SK-N-SH (cell line): Measurements from ENCODE around the gene KARS1. TPM values are rescaled to one million over a fixed set of nuclear protein-coding genes. Genes with fewer than 3 reads are reported as not detected.

Source experiments
- CTCF ChIA-PET: fragments of 300-600, 350-600 bp; formaldehyde crosslinking; extraction: SDS; loops from one replicate; lab custom pipeline; 2021; lab: Yijun Ruan, JAX
- POLR2A ChIA-PET: fragments of 350-600 bp; sonication (Branson Sonifier 250); formaldehyde crosslinking; extraction: SDS; loops from one replicate; lab custom pipeline; 2020; ENCODE audit warnings: antibody characterized with exemption, inconsistent platforms; lab: Yijun Ruan, JAX
- DNase-seq: peaks from one replicate; pipeline ENCODE4 v3.0.0; 2012
- H2AFZ ChIP-seq: fragments of 200-600 bp; sonication (generic); 2 replicates; pipeline ENCODE4 v1.8.1; 2016; ENCODE audit warnings: antibody characterized with exemption, mild to moderate bottlenecking, low read depth
- H3F3A ChIP-seq: fragments of 200-600 bp; sonication (generic); replicated peaks from 2 replicates; pipeline ENCODE3; 2016; ENCODE audit warnings: antibody characterized with exemption, mild to moderate bottlenecking; ENCODE audit not compliant: insufficient read depth
- H3K27ac ChIP-seq, 2 experiments: fragments of 200-500 bp in 1 of 2; fragments of 200-600 bp in 1 of 2; sonication (Bioruptor generic) in 1 of 2; sonication (generic), shearing (Covaris generic) in 1 of 2; 2 replicates each; pipeline versions ENCODE4 v1.5.1 to v1.6.1; 2014 to 2016; ENCODE audit warnings: low read depth in 2 of 2, inconsistent platforms in 1 of 2, low read length in 1 of 2, mild to moderate bottlenecking in 1 of 2, mixed read lengths in 1 of 2
- H3K27me3 ChIP-seq: fragments of 200-600 bp; sonication (generic), shearing (Covaris generic); 2 replicates; pipeline ENCODE4 v1.6.1; 2016; ENCODE audit warnings: mixed run types; ENCODE audit not compliant: insufficient read depth
- H3K36me3 ChIP-seq, 2 experiments: fragments of 200-500 bp in 1 of 2; fragments of 200-600 bp in 1 of 2; sonication (Bioruptor generic) in 1 of 2; sonication (generic) in 1 of 2; replicated peaks in 1 of 2; 2 replicates each; pipeline versions ENCODE3 to v1.5.1; 2014 to 2016; ENCODE audit warnings: low read length in 1 of 2, mild to moderate bottlenecking in 1 of 2; ENCODE audit not compliant: insufficient read depth in 2 of 2, control insufficient read depth in 1 of 2
- H3K4me1 ChIP-seq, 2 experiments: fragments of 200-500 bp in 1 of 2; fragments of 200-600 bp in 1 of 2; sonication (Bioruptor generic) in 1 of 2; sonication (generic), shearing (Covaris generic) in 1 of 2; 2 replicates each; pipeline versions ENCODE4 v1.5.1 to v1.6.1; 2014 to 2016; ENCODE audit warnings: low read depth in 1 of 2, low read length in 1 of 2, mixed run types in 1 of 2; ENCODE audit not compliant: insufficient read depth in 2 of 2, control insufficient read depth in 1 of 2
- H3K4me2 ChIP-seq: fragments of 200-600 bp; sonication (generic), shearing (Covaris generic); 2 replicates; pipeline ENCODE4 v1.6.1; 2017; ENCODE audit warnings: mixed run types
- H3K4me3 ChIP-seq, 2 experiments: fragments of 200-500 bp in 1 of 2; fragments of 200-600 bp in 1 of 2; sonication (Bioruptor generic) in 1 of 2; sonication (generic), shearing (Covaris generic) in 1 of 2; 2 replicates each; pipeline versions ENCODE4 v1.5.1 to v1.8.1; 2014 to 2016; ENCODE audit warnings: low read depth in 2 of 2, inconsistent platforms in 1 of 2, low read length in 1 of 2, mild to moderate bottlenecking in 1 of 2, mixed read lengths in 1 of 2, moderate library complexity in 1 of 2
- H3K79me2 ChIP-seq: fragments of 200-600 bp; sonication (generic); 2 replicates; pipeline ENCODE4 v1.8.1; 2017; ENCODE audit warnings: mild to moderate bottlenecking; ENCODE audit not compliant: insufficient read depth
- H3K9ac ChIP-seq: fragments of 200-600 bp; sonication (generic); 2 replicates; pipeline ENCODE4 v1.6.1; 2017; ENCODE audit warnings: mixed run types
- H3K9me2 ChIP-seq: fragments of 200-600 bp; sonication (generic); 2 replicates; pipeline ENCODE4 v1.6.1; 2017; ENCODE audit warnings: mixed run types
- H3K9me3 ChIP-seq: fragments of 200-600 bp; sonication (generic); 2 replicates; pipeline ENCODE4 v1.6.1; 2017; ENCODE audit warnings: mixed run types, mild to moderate bottlenecking, moderate library complexity
- H4K20me1 ChIP-seq: fragments of 200-600 bp; sonication (generic); 2 replicates; pipeline ENCODE4 v1.6.1; 2017; ENCODE audit warnings: mild to moderate bottlenecking, mixed run types; ENCODE audit not compliant: insufficient read depth
- CHD2 ChIP-seq: fragments of 150-350 bp; IDR thresholded peaks from 2 replicates; pipeline ENCODE4 v1.6.1; 2018; ENCODE audit warnings: low read length; ENCODE audit not compliant: partially characterized antibody
- EP300 ChIP-seq, 2 experiments: IDR thresholded peaks; 2 replicates each; pipeline versions ENCODE4 v1.4.0 to v1.6.1; 2012; ENCODE audit warnings: borderline replicate concordance in 1 of 2, low read depth in 1 of 2, low read length in 1 of 2
- GABPA ChIP-seq: IDR thresholded peaks from 2 replicates; pipeline ENCODE4 v1.4.0; 2012; ENCODE audit warnings: low read depth, mild to moderate bottlenecking
- GATA2 ChIP-seq: sonication (generic); formaldehyde crosslinking; IDR thresholded peaks from 2 replicates; pipeline ENCODE4 v1.5.0; 2020; ENCODE audit warnings: mild to moderate bottlenecking, missing genetic modification reagents
- RCOR1 ChIP-seq: fragments of 150-350 bp; IDR thresholded peaks from 2 replicates; pipeline ENCODE4 v1.6.1; 2017; ENCODE audit warnings: antibody characterized with exemption, low read length
- TAF1 ChIP-seq: IDR thresholded peaks from 2 replicates; pipeline ENCODE4 v1.6.1; 2012; ENCODE audit warnings: low read depth, mild to moderate bottlenecking, low read length, moderate library complexity, borderline replicate concordance
- YY1 ChIP-seq: IDR thresholded peaks from 2 replicates; pipeline ENCODE4 v1.4.0; 2012; ENCODE audit warnings: low read depth, mild to moderate bottlenecking
- WGBS: methylation state at CpG from one replicate; pipeline ENCODE4 v1.1.6; 2017; ENCODE audit warnings: low lambda C conversion rate; 5-methylcytosine and 5-hydroxymethylcytosine counted together
- polyA plus RNA-seq, 3 experiments: library from polyadenylated mRNA; depleted of rRNA; stranded (reverse); fragments of >200 nt; gene quantifications; 2 replicates each; pipeline ENCODE4 v1.2.3, GENCODE V29; 2012
- TF ChIP-seq, protein P1 (sequence below): IDR thresholded peaks from 2 replicates; pipeline ENCODE4 v1.6.1; 2012; ENCODE audit warnings: mild to moderate bottlenecking, low read depth, low read length, moderate library complexity
- TF ChIP-seq, protein P2 (sequence below): fragments of 150-350 bp; IDR thresholded peaks from 2 replicates; pipeline ENCODE4 v1.6.1; 2017; ENCODE audit warnings: antibody characterized with exemption, low read length, low read depth, borderline replicate concordance

The KARS1 gene
- polyA plus RNA-seq, 1 of the 3 experiments (the other 2 are of a cell fraction): 134 TPM

DNA sequence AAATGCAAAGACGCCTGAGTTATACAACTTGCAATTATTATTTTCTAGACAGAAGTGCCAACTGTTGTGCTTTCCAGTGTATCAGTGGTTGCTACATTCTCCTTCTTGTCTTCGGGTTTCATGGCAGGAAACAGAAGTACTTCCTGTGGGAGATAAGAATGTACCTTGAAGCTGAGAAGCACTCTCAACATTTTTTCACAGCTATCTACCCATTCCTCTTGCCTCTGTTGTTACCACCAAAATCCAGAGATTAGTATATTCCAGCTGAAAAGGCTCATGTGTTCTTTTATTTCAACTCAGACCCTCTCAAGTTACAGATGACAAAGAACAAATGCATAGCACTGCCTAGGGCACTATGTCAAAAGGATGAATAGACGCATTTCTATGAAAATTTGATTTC lies 19.6 kb downstream of the KARS1 start:
- H3K79me2 ChIP-seq: peaks cover under 1% of the 10 kb centered on the region; the same call in 1 of the 2 replicates
- ChIA-PET POLR2A (no interaction called here), CTCF (no interaction called here)
- no peaks in the 10 kb centered on the region for H4K20me1 ChIP-seq
- WGBS: 74% methylated on average over 3 of the region's 3 CpGs
- no peaks in the 10 kb centered on the region for H3K9me3 ChIP-seq
- H3F3A ChIP-seq: peaks cover 16% of the 10 kb centered on the region
- no peak overlapping the region for H3K4me3 ChIP-seq
- no peak overlapping the region for H3K9ac ChIP-seq
- H3K4me1 ChIP-seq: no peaks in the 10 kb centered on the region
- peaks cover 36 to 65% of the 10 kb centered on the region in 2 experiments for H3K36me3 ChIP-seq
- no peak overlapping the region for H2AFZ ChIP-seq
- no peak for TF ChIP-seq EP300 (IDR thresholded peaks at IDR 0.05; ENCODE audit: borderline replicate concordance in 1 of 2, low read depth in 1 of 2, low read length in 1 of 2)
- TF ChIP-seq, protein P1, sequence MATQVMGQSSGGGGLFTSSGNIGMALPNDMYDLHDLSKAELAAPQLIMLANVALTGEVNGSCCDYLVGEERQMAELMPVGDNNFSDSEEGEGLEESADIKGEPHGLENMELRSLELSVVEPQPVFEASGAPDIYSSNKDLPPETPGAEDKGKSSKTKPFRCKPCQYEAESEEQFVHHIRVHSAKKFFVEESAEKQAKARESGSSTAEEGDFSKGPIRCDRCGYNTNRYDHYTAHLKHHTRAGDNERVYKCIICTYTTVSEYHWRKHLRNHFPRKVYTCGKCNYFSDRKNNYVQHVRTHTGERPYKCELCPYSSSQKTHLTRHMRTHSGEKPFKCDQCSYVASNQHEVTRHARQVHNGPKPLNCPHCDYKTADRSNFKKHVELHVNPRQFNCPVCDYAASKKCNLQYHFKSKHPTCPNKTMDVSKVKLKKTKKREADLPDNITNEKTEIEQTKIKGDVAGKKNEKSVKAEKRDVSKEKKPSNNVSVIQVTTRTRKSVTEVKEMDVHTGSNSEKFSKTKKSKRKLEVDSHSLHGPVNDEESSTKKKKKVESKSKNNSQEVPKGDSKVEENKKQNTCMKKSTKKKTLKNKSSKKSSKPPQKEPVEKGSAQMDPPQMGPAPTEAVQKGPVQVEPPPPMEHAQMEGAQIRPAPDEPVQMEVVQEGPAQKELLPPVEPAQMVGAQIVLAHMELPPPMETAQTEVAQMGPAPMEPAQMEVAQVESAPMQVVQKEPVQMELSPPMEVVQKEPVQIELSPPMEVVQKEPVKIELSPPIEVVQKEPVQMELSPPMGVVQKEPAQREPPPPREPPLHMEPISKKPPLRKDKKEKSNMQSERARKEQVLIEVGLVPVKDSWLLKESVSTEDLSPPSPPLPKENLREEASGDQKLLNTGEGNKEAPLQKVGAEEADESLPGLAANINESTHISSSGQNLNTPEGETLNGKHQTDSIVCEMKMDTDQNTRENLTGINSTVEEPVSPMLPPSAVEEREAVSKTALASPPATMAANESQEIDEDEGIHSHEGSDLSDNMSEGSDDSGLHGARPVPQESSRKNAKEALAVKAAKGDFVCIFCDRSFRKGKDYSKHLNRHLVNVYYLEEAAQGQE: no peak
- TF ChIP-seq GATA2 (CRISPR knock-in tag): no peak
- TF ChIP-seq GABPA: no peak
- no peak for TF ChIP-seq TAF1
- TF ChIP-seq, protein P2, sequence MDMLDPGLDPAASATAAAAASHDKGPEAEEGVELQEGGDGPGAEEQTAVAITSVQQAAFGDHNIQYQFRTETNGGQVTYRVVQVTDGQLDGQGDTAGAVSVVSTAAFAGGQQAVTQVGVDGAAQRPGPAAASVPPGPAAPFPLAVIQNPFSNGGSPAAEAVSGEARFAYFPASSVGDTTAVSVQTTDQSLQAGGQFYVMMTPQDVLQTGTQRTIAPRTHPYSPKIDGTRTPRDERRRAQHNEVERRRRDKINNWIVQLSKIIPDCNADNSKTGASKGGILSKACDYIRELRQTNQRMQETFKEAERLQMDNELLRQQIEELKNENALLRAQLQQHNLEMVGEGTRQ: no peak
- TF ChIP-seq YY1: no peak
- no peak for TF ChIP-seq CHD2
- no peaks in the 10 kb centered on the region for H3K9me2 ChIP-seq
- no peak for DNase-seq
- H3K27me3 ChIP-seq: no peaks in the 10 kb centered on the region
- H3K27ac ChIP-seq: no peak overlapping the region
- no peak overlapping the region for H3K4me2 ChIP-seq

DNA sequence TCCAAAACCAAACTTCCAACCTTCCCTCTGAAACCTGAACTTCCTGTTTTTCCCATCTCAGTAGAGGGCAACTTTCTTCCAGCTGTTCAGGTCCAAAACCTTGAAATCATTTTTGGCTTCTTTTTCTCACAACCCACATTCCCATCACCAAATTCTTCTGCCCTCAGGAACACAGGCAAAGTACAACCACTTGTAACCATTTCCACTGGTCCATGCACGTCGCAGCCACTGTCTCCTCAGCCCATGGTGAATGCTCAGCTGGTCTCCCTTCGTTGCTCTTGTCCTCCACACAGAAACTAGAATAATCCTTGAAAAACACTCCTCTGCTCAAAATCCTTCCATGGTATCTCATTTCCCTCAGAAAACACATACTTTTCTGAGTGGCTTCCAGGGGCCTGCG lies 20.7 kb downstream of the KARS1 start:
- H3K4me1 ChIP-seq: peaks cover 0 to 3% of the 10 kb centered on the region in 2 experiments; a peak in 1 of 4 replicates
- H3K9me2 ChIP-seq: no peaks in the 10 kb centered on the region
- H4K20me1 ChIP-seq: no peaks in the 10 kb centered on the region
- ChIA-PET POLR2A (no interaction called here), CTCF (no interaction called here)
- H3K36me3 ChIP-seq: peaks cover 29 to 57% of the 10 kb centered on the region in 2 experiments
- 99% methylated on average over 4 of the region's 4 CpGs for WGBS
- no peak overlapping the region for H3K4me2 ChIP-seq
- H3K79me2 ChIP-seq: peaks cover 11% of the 10 kb centered on the region
- no peaks in the 10 kb centered on the region for H3K9me3 ChIP-seq
- DNase-seq: no peak
- no peak overlapping the region for H3K4me3 ChIP-seq
- H3K9ac ChIP-seq: no peak overlapping the region
- H3K27me3 ChIP-seq: no peaks in the 10 kb centered on the region
- no peak overlapping the region for H3K27ac ChIP-seq
- H2AFZ ChIP-seq: no peak overlapping the region
- TF ChIP-seq RCOR1: no peak
- H3F3A ChIP-seq: peaks cover 16% of the 10 kb centered on the region
